H1 (cell line): ENCODE measurements around the gene ERAS. TPM values are rescaled to one million over a fixed set of nuclear protein-coding genes. Genes with fewer than 3 reads are reported as not detected.

Experiments
- BRCA1 ChIP-seq: IDR thresholded peaks from 2 replicates; pipeline ENCODE4 v1.6.1; 2012; ENCODE audit warnings: low read depth, low read length, improper control_type of control experiment
- EP300 ChIP-seq, 2 experiments: IDR thresholded peaks; 1 replicate in 1 of 2; 2 replicates in 1 of 2; pipeline ENCODE4 v1.6.1; 2011 to 2012; ENCODE audit warnings: low read depth in 2 of 2, low read length in 2 of 2, mild to moderate bottlenecking in 2 of 2, borderline replicate concordance in 1 of 2, inconsistent platforms in 1 of 2, moderate library complexity in 1 of 2
- GABPA ChIP-seq: IDR thresholded peaks from 2 replicates; pipeline ENCODE4 v1.6.1; 2011; ENCODE audit warnings: mild to moderate bottlenecking, low read length, moderate library complexity, borderline replicate concordance; ENCODE audit not compliant: insufficient read depth
- GTF2F1 ChIP-seq: IDR thresholded peaks from 2 replicates; pipeline ENCODE4 v1.6.1; 2012; ENCODE audit warnings: low read depth, low read length, improper control_type of control experiment, borderline replicate concordance
- HDAC2 ChIP-seq, 2 experiments: fragments of 300-600 bp in 1 of 2; sonication (generic) in 1 of 2; IDR thresholded peaks; 2 replicates each; pipeline ENCODE4 v1.6.1; 2011 to 2012; ENCODE audit warnings: low read depth in 2 of 2, low read length in 2 of 2, mild to moderate bottlenecking in 2 of 2, moderate library complexity in 2 of 2, borderline replicate concordance in 1 of 2, inconsistent platforms in 1 of 2
- NRF1 ChIP-seq: IDR thresholded peaks from 2 replicates; pipeline ENCODE4 v1.6.1; 2011; ENCODE audit warnings: mild to moderate bottlenecking, low read depth, low read length, improper control_type of control experiment
- SP1 ChIP-seq: IDR thresholded peaks from 2 replicates; pipeline ENCODE4 v1.6.1; 2011; ENCODE audit warnings: low read depth, low read length
- TAF1 ChIP-seq: IDR thresholded peaks from 2 replicates; pipeline ENCODE4 v1.6.1; 2011; ENCODE audit warnings: mild to moderate bottlenecking, low read depth, low read length
- ZNF274 ChIP-seq: IDR thresholded peaks from 2 replicates; pipeline ENCODE4 v1.7.0; 2012; ENCODE audit warnings: low read length, borderline replicate concordance; ENCODE audit errors: extremely low read depth
- polyA plus RNA-seq, 7 experiments: library from polyadenylated mRNA; depleted of rRNA in 3 of 7; stranded (reverse) in 5 of 7; unstranded in 2 of 7; fragments of >200 nt in 5 of 7; fragments of 200-250 nt in 2 of 7; gene quantifications; 1 replicate in 5 of 7; 2 replicates in 1 of 7; 4 replicates in 1 of 7; pipeline versions ENCODE4 v1.2.1 to v1.2.3, GENCODE V29; 2011 to 2013; ENCODE audit warnings: missing spikeins in 2 of 7, mixed read lengths in 2 of 7
- total RNA-seq: library from RNA; stranded (reverse); fragmentation: NEBNext Ultra II Directional; extraction: Animal tissue kit (Norgen Biotek cat#: 25700); gene quantifications from 2 replicates; pipeline ENCODE4 v1.2.1, GENCODE V29; 2021
- TF ChIP-seq, protein P1 (sequence below): IDR thresholded peaks from 2 replicates; pipeline ENCODE4 v1.6.1; 2012; ENCODE audit warnings: low read length, inconsistent platforms

ERAS gene
- total and polyA plus RNA-seq, 2 of the 8 experiments (the other 6 are each of a cell fraction or from before 2014, with no cell fraction given): 0.70 TPM; not detected in 1

- TF ChIP-seq, protein P1, sequence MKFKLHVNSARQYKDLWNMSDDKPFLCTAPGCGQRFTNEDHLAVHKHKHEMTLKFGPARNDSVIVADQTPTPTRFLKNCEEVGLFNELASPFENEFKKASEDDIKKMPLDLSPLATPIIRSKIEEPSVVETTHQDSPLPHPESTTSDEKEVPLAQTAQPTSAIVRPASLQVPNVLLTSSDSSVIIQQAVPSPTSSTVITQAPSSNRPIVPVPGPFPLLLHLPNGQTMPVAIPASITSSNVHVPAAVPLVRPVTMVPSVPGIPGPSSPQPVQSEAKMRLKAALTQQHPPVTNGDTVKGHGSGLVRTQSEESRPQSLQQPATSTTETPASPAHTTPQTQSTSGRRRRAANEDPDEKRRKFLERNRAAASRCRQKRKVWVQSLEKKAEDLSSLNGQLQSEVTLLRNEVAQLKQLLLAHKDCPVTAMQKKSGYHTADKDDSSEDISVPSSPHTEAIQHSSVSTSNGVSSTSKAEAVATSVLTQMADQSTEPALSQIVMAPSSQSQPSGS: no peak
- TF ChIP-seq HDAC2 (IDR thresholded peaks at IDR 0.05; ENCODE audit: borderline replicate concordance in 1 of 2, low read depth in 2 of 2, low read length in 2 of 2) (no peak), NRF1 (no peak), GTF2F1 (no peak), ZNF274 (no peak), TAF1 (no peak), GABPA (no peak), BRCA1 (no peak), SP1 (no peak), EP300 (IDR thresholded peaks at IDR 0.05; ENCODE audit: borderline replicate concordance in 1 of 2, low read depth in 2 of 2, low read length in 2 of 2) (no peak)
Measured at GRCh38 chrX:48835524-48836329, 9.4 kb downstream of the ERAS start, which contains the start of gene PCSK1N (continued).
